ENCODE results near the gene SPAG9.

Gene SPAG9

DNA sequence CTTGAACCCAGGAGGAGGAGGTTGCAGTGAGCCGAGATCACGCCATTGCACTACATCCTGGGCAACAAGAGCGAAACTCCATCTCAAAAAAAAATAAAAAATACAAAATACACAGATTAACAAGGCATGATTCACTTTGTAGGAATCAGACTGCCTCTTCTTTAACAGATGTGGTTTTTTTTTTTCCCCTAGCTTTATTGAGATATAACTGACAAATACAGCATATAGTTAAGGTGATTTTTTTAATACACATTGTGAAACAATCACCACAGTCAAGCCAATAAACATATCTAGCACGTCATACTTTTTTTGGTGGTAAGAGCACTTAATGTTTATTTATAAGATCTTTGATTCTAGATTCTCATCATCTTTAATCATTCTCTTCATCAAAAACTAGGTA, 87.8 kb downstream of the SPAG9 start (continued):
- TF ChIP-seq, protein P1, sequence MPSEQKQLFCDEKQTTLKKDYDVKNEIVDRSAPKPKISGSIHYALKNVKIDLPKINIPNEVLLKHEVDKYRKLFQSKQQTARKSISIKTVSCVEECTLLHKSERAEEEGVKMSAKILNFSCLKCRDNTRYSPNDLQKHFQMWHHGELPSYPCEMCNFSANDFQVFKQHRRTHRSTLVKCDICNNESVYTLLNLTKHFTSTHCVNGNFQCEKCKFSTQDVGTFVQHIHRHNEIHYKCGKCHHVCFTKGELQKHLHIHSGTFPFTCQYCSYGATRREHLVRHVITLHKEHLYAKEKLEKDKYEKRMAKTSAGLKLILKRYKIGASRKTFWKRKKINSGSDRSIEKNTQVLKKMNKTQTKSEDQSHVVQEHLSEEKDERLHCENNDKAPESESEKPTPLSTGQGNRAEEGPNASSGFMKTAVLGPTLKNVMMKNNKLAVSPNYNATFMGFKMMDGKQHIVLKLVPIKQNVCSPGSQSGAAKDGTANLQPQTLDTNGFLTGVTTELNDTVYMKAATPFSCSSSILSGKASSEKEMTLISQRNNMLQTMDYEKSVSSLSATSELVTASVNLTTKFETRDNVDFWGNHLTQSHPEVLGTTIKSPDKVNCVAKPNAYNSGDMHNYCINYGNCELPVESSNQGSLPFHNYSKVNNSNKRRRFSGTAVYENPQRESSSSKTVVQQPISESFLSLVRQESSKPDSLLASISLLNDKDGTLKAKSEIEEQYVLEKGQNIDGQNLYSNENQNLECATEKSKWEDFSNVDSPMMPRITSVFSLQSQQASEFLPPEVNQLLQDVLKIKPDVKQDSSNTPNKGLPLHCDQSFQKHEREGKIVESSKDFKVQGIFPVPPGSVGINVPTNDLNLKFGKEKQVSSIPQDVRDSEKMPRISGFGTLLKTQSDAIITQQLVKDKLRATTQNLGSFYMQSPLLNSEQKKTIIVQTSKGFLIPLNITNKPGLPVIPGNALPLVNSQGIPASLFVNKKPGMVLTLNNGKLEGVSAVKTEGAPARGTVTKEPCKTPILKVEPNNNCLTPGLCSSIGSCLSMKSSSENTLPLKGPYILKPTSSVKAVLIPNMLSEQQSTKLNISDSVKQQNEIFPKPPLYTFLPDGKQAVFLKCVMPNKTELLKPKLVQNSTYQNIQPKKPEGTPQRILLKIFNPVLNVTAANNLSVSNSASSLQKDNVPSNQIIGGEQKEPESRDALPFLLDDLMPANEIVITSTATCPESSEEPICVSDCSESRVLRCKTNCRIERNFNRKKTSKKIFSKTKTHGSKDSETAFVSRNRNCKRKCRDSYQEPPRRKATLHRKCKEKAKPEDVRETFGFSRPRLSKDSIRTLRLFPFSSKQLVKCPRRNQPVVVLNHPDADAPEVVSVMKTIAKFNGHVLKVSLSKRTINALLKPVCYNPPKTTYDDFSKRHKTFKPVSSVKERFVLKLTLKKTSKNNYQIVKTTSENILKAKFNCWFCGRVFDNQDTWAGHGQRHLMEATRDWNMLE (tag by site-specific recombination; conservative IDR thresholded peaks at IDR 0.05; ENCODE audit: low read depth), result no peak
- TF ChIP-seq ZNF76 (tag by site-specific recombination; IDR thresholded peaks at IDR 0.05; ENCODE audit: borderline replicate concordance, low read depth), result no peak
- TF ChIP-seq OSR2 (tag by site-specific recombination; IDR thresholded peaks at IDR 0.05), result no peak
- no peak for TF ChIP-seq ZNF510 (tag by site-specific recombination; IDR thresholded peaks at IDR 0.05; ENCODE audit: insufficient replicate concordance)
- TF ChIP-seq ZNF16 (tag by site-specific recombination; IDR thresholded peaks at IDR 0.05; ENCODE audit: low read depth), result no peak
- no peak for TF ChIP-seq ZNF394 (tag by site-specific recombination; IDR thresholded peaks at IDR 0.05; ENCODE audit: borderline replicate concordance)
- no peak for TF ChIP-seq ZNF621 (tag by site-specific recombination; IDR thresholded peaks at IDR 0.05)
- no peak for TF ChIP-seq ZNF169 (tag by site-specific recombination; IDR thresholded peaks at IDR 0.05)
- no peak for TF ChIP-seq BCL11A (tag by site-specific recombination; IDR thresholded peaks at IDR 0.05; ENCODE audit: low read depth)
- TF ChIP-seq HOXA7 (CRISPR knock-in tag; IDR thresholded peaks at IDR 0.05; ENCODE audit: borderline replicate concordance), result no peak
- no peak for TF ChIP-seq ZNF311 (tag by site-specific recombination; IDR thresholded peaks at IDR 0.05; ENCODE audit: borderline replicate concordance)
- no peak for TF ChIP-seq ATF2 (tag by site-specific recombination; IDR thresholded peaks at IDR 0.05; ENCODE audit: low read depth)
- no peak for TF ChIP-seq ZNF2 (tag by site-specific recombination; IDR thresholded peaks at IDR 0.05)
- TF ChIP-seq ZNF274 (IDR thresholded peaks at IDR 0.05; ENCODE audit: low read length), result no peak
- no peak for TF ChIP-seq ZNF274 (tag by site-specific recombination; IDR thresholded peaks at IDR 0.05; ENCODE audit: borderline replicate concordance)

- H3K4me1 ChIP-seq (ENCODE audit: control insufficient read depth, insufficient read depth, low read length), result no peaks in the 10 kb centered on the region
- ChIA-PET CTCF (interaction anchor here (0.5 to 2.6 kb wide), 4 partner anchors 17 to 111 kb away, joined by 3 to 7 read pairs (median 4); no protein-coding TSS in a partner anchor), POLR2A (interaction anchor here (1.9 kb wide), 1 partner anchor 17 kb away, joined by 7 read pairs; no protein-coding TSS in a partner anchor)
- peaks cover 13 to 15% of the 10 kb centered on the region in 2 experiments for H3K36me3 ChIP-seq (ENCODE audit: control insufficient read depth in 2 of 2, insufficient read depth in 1 of 2, low read length in 2 of 2)
- H3K9me3 ChIP-seq (ENCODE audit: control insufficient read depth, insufficient read depth, low read depth, low read length), result no peaks in the 10 kb centered on the region
- no peak overlapping the region for H3K4me3 ChIP-seq (ENCODE audit: low read depth, low read length)
- no peak overlapping the region for H3K27ac ChIP-seq (ENCODE audit: extremely low read depth, low read depth, low read length)
- TF ChIP-seq HOXA7 (CRISPR knock-in tag; IDR thresholded peaks at IDR 0.05; ENCODE audit: borderline replicate concordance) (no peak), ZNF660 (tag by site-specific recombination; IDR thresholded peaks at IDR 0.05) (no peak), KLF8 (tag by site-specific recombination; IDR thresholded peaks at IDR 0.05) (no peak), BCL11A (tag by site-specific recombination; IDR thresholded peaks at IDR 0.05; ENCODE audit: low read depth) (no peak)
Observed at GRCh38 chr17:51029568-51030463, 90.9 kb downstream of the SPAG9 start.
